ENCODE measurements around the gene PAPOLA. TPM values are rescaled to one million over a fixed set of nuclear protein-coding genes. Genes with fewer than 3 reads are reported as not detected.
A peak's percentile ranks its signal among the peaks of the same experiment; 100 is the strongest.

Gene PAPOLA
- total and polyA plus RNA-seq, 9 of the 15 experiments (the other 6 are each of a cell fraction or from before 2014, with no cell fraction given) = 51.1 to 199 (median 95.8) TPM

GRCh38 chr14:96501740-96502620, at the start of gene PAPOLA (continued):
- TF ChIP-seq SETDB1 (IDR thresholded peaks at IDR 0.05; ENCODE audit: low read length) (no peak), ZNF146 (CRISPR knock-in tag; IDR thresholded peaks at IDR 0.05; ENCODE audit: unreplicated experiment) (no peak), VEZF1 (CRISPR knock-in tag; IDR thresholded peaks at IDR 0.05) (peak; percentile 75), ZNF124 (CRISPR knock-in tag; IDR thresholded peaks at IDR 0.05) (no peak), FOXP1 (CRISPR knock-in tag; IDR thresholded peaks at IDR 0.05) (0 out of 2 replicates have a peak, but pooled peaks have one; percentile 37), NCOA2 (IDR thresholded peaks at IDR 0.05; ENCODE audit: partially characterized antibody in 2 of 2) (no peak), ZNF253 (CRISPR knock-in tag; conservative IDR thresholded peaks at IDR 0.05) (no peak), ZNF609 (CRISPR knock-in tag; IDR thresholded peaks at IDR 0.05; ENCODE audit: borderline replicate concordance) (no peak), ZNF589 (CRISPR knock-in tag; IDR thresholded peaks at IDR 0.05; ENCODE audit: low read depth) (no peak), ZBTB26 (CRISPR knock-in tag; IDR thresholded peaks at IDR 0.05) (no peak), PRMT5 (CRISPR knock-in tag; IDR thresholded peaks at IDR 0.05) (no peak), SRSF9 (IDR thresholded peaks at IDR 0.05; ENCODE audit: borderline replicate concordance, low read depth, low read length) (no peak), BHLHE40 (IDR thresholded peaks at IDR 0.05; ENCODE audit: low read length) (no peak), ZNF586 (CRISPR knock-in tag; conservative IDR thresholded peaks at IDR 0.05) (no peak), ZNF512 (tag; IDR thresholded peaks at IDR 0.05) (no peak), MNT (conservative IDR thresholded peaks at IDR 0.05) (peak; percentile 85 to 91)

Measured in K562 (cell line).